ENCODE results near the gene GBX1.

DNA sequence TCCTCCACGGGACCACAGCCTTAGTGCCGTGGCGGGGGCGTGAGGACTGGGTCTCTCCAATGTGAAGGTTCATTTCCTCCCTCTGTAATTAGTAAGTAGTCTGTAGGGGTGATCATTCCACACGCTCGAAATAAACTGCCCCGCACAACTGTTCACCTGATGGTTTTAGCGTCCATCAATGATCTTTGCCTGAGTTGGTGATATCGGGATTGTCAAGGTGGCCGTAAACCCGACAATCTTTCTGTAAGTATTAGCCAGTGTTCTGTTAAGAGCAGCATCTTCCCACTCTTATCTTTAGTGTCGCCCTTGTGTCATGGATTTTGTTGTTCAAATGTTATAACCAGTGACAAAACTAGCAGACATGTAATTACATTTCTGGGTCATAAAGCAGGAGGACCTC, 63.5 kb downstream of the GBX1 start:
- TF ChIP-seq CTCF (IDR thresholded peaks at IDR 0.05) (no peak), ZFX (IDR thresholded peaks at IDR 0.05; ENCODE audit: borderline replicate concordance) (no peak)
